GM18508 (cell line): ENCODE data around the gene NPTX1.

Experiments
- ATAC-seq: cut with Tn5 transposase; IDR thresholded peaks from one replicate; pipeline ENCODE4 v1.9.1; 2021; ENCODE audit warnings: moderate number of reproducible peaks; ENCODE audit not compliant: insufficient read depth, unreplicated experiment

Gene NPTX1

GRCh38 chr17:80481284-80482057, 5.1 kb upstream of the NPTX1 start:
- no peak for ATAC-seq

DNA sequence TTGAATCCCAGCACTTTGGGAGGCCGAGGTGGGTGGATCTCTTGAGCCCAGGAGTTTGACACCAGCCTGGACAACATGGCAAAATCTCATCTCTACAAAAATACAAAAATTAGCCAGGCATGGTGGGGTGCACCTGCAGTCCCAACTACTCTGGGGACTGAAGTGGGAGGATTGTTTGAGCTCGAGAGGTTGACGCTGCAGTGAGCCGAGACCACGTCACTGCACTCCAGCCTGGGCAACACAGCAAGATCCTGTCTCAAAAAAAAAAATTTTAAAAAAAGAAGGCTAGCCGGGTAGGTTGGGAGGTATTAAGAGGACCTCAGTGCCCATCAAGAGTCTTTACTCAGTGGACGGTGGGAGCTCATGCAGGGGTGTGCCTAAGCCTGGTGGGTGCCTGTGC, 3.8 kb upstream of the NPTX1 start:
- no peak for ATAC-seq

DNA sequence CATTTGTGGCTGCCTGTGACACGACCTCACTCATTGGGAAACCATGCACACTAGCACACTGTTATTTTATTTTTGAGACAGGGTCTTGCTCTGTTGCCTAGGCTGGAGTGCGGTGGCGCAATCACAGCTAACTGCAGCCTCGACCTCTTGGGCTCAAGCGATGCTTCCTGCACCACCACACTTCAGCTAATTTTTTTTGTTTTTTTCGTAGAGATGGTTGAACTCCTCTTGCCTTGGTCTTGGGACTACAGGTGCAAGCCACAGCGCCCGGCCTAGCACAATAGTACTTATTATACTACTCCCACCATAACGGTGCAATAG, 2.8 kb upstream of the NPTX1 start:
- ATAC-seq = no peak

- ATAC-seq = no peak
Observed at GRCh38 chr17:80478487-80479245, 2.3 kb upstream of the NPTX1 start.

GRCh38 chr17:80477647-80478478, 1.5 kb upstream of the NPTX1 start:
- ATAC-seq = no peak

GRCh38 chr17:80476877-80477646, 655 bp upstream of the NPTX1 start:
- no peak for ATAC-seq

GRCh38 chr17:80474961-80475909, 1.2 kb downstream of the NPTX1 start:
- ATAC-seq = no peak

DNA sequence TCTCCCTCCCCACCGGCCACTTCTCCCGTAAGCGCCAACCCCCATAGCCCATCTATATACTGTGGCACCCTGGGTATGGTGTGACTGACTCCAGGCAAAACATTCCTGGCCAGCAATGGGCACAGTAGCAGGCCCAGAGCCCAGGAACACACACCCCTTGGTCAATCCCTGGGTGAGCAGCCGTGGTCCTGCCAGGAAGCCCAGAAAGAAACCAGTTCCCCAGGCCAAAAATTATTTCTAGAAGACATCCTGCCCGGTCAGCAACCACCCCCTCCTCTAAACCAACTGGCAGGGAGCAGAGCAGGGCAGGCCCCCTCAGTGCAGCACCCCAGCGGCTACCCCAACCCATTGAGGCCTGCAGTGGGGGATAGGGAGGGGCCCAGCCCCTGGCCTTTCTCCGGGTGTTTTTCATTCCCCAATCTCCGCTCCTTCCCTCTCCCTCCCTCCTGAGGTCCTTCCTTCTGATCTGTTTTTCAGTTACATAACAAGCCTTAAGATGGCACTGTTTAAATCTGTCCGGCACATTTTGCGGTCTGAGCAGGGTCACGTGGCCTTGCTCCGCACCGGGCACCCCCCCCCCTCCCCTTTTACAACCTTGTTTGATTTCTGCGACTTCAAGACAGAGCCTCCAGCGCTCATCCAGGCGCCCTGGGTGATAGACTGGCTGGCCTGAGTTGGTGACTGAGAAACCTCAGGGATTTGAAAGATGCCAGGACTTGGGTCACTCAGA, 2.0 kb downstream of the NPTX1 start:
- ATAC-seq = no peak

GRCh38 chr17:80473701-80474100, 2.7 kb downstream of the NPTX1 start:
- no peak for ATAC-seq

DNA sequence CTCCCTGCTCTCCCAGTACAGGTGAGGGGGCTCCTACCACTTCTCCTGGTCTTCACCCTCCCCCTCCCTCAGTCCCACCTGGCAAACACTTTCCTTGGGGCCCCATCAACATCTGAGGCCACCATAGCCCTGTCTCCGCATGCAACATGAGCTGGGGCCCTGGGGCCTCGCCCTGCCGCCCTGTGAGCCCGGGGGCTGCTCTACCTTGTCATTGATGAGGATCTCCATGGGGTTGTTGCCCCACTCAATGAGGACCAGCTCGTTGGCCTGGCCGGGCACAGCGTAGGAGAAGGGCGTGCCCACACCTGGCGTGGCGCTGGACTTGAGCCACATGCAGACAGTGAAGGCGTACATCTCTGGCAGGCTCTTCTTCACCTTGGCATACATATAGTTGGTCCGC, 3.4 kb downstream of the NPTX1 start:
- no peak for ATAC-seq

- no peak for ATAC-seq
Observed at GRCh38 chr17:80471922-80472321, 4.5 kb downstream of the NPTX1 start.

GRCh38 chr17:80470603-80471002, 5.8 kb downstream of the NPTX1 start:
- no peak for ATAC-seq

DNA sequence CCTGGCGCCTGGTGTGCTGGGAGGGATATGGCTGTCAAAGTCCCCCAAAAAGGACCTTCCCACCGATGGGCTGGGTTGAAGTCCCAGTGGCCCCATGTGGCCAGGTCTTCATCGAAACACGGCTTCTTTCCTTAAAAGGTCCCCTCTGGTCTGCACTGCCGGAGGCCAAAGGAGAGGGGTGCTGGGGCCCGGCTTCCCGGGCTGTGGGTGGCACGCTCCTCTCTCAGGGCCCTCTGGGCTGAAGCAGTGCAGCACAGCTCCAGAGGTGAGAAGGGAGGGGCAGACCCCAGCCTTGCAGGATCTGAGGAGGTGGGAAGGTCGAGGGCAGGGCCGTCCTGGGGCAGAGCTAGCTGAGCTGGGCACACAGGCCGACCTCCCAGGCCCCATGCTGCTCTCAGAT, 6.7 kb downstream of the NPTX1 start:
- ATAC-seq = no peak

GRCh38 chr17:80468781-80469493, 7.5 kb downstream of the NPTX1 start:
- no peak for ATAC-seq

DNA sequence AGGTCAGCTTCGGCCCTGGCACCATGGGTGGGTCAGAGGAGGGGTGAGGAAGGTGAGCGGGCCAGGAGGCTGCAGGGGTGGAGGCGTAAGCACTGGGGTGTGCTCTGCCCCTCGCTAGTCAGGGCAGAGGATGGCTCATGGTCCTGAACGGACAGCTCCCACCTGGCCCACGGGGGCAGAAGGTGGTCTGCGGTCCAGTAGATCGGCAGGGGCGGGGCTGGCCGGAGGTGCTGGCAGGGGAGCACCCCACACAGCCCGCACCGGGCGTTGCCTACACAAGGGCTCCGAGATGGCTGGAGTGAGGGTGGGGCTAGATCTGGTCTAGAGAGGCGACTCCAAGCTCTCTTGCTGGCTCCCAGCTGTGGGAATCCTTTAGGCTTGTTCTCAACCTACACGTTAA, 8.2 kb downstream of the NPTX1 start:
- ATAC-seq = no peak

GRCh38 chr17:80466188-80466705, 10.2 kb downstream of the NPTX1 start:
- no peak for ATAC-seq

- ATAC-seq = no peak
Observed at GRCh38 chr17:80465327-80465974, 11.0 kb downstream of the NPTX1 start.
